OCI-LY1 (cell line): Measurements from ENCODE around the gene PDCL3.

Source experiments
- H2AFZ ChIP-seq: fragments of 200-600 bp; sonication (generic), shearing (Covaris generic); 2 replicates; pipeline ENCODE4 v1.6.0; 2014; ENCODE audit warnings: antibody characterized with exemption, mild to moderate bottlenecking, low read length
- H3F3A ChIP-seq: fragments of 200-600 bp; sonication (generic), shearing (Covaris generic); 2 replicates; pipeline ENCODE4 v1.6.0; 2014; ENCODE audit warnings: mild to moderate bottlenecking, antibody characterized with exemption, low read length, moderate library complexity; ENCODE audit not compliant: insufficient read depth
- H3K27ac ChIP-seq: fragments of 200-600 bp; sonication (generic); 2 replicates; pipeline ENCODE4 v1.5.1; 2014; ENCODE audit warnings: low read length, mixed run types, mild to moderate bottlenecking, low read depth; ENCODE audit not compliant: poor library complexity, severe bottlenecking
- H3K27me3 ChIP-seq: fragments of 200-600 bp; sonication (generic); 2 replicates; pipeline ENCODE4 v1.6.0; 2014; ENCODE audit warnings: antibody characterized with exemption, mild to moderate bottlenecking, low read length, moderate library complexity; ENCODE audit not compliant: insufficient read depth
- H3K36me3 ChIP-seq: fragments of 200-600 bp; sonication (generic); 2 replicates; pipeline ENCODE4 v1.6.1; 2014; ENCODE audit warnings: mild to moderate bottlenecking, antibody characterized with exemption, low read length, moderate library complexity, mixed read lengths; ENCODE audit not compliant: insufficient read depth
- H3K4me1 ChIP-seq: fragments of 200-600 bp; sonication (generic); 2 replicates; pipeline ENCODE4 v1.5.1; 2014; ENCODE audit warnings: mild to moderate bottlenecking, low read length, moderate library complexity; ENCODE audit not compliant: insufficient read depth, severe bottlenecking
- H3K4me2 ChIP-seq: fragments of 200-600 bp; sonication (generic), shearing (Covaris generic); 2 replicates; pipeline ENCODE4 v1.6.1; 2014; ENCODE audit warnings: low read length
- H3K4me3 ChIP-seq: fragments of 200-600 bp; sonication (generic); 2 replicates; pipeline ENCODE4 v1.5.1; 2014; ENCODE audit warnings: low read length, low read depth, mild to moderate bottlenecking, mixed read lengths; ENCODE audit not compliant: poor library complexity, severe bottlenecking
- H3K79me2 ChIP-seq: fragments of 200-600 bp; shearing (Covaris generic); 2 replicates; pipeline ENCODE4 v1.6.1; 2016; ENCODE audit warnings: mixed run types, low read length, mixed read lengths; ENCODE audit not compliant: insufficient read depth
- H3K9ac ChIP-seq: fragments of 200-600 bp; sonication (generic), shearing (Covaris generic); 2 replicates; pipeline ENCODE4 v1.6.1; 2014; ENCODE audit warnings: mild to moderate bottlenecking, low read length, mixed read lengths
- H3K9me2 ChIP-seq: fragments of 200-600 bp; sonication (generic), shearing (Covaris generic); 2 replicates; pipeline ENCODE4 v1.6.1; 2014; ENCODE audit warnings: low read depth, mild to moderate bottlenecking, low read length, mixed read lengths
- H3K9me3 ChIP-seq: fragments of 200-600 bp; shearing (Covaris generic); 2 replicates; pipeline ENCODE4 v1.6.1; 2014; ENCODE audit warnings: low read length, mixed read lengths
- H4K20me1 ChIP-seq: fragments of 200-600 bp; sonication (generic), shearing (Covaris generic); 2 replicates; pipeline ENCODE4 v1.6.0; 2016; ENCODE audit warnings: mild to moderate bottlenecking, low read length; ENCODE audit not compliant: insufficient read depth
- CTCF ChIP-seq: fragments of 200-600 bp; sonication (generic), shearing (Covaris generic); IDR thresholded peaks from 2 replicates; pipeline ENCODE4 v1.5.1; 2017; ENCODE audit warnings: mild to moderate bottlenecking, antibody characterized with exemption, low read length, moderate library complexity, mixed read lengths
- EZH2 ChIP-seq: fragments of 200-600 bp; sonication (generic), shearing (Covaris generic); IDR thresholded peaks from 2 replicates; pipeline ENCODE4 v1.8.0; 2017; ENCODE audit warnings: borderline replicate concordance, mixed run types, mild to moderate bottlenecking, antibody characterized with exemption, low read length, moderate library complexity, mixed read lengths

Gene PDCL3

DNA sequence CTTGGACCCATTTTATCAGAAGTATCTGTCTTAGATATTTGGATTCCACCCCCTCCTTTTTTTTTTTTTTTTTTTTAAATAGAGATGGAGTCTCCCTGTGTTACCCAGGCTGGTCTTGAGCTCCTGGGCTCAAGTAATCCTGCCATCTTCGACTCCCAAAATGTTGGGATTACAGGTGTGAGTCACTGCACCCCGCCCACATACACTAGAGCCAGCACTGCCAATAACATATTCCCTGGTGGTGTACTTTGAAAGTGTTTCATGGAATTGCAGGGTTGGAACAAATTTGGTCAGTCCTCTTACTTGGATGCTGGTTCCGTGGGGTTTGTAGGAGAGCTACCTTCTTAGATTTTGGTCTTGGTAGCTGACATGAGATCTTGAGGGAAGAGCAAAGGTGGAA, 15.0 kb downstream of the PDCL3 start:
- Histone ChIP-seq H3K4me2 (no peak overlapping the region), H3K27me3 (no peaks in the 10 kb centered on the region), H3K36me3 (peaks cover 14% of the 10 kb centered on the region), H3F3A (no peaks in the 10 kb centered on the region), H3K4me1 (peaks cover 16% of the 10 kb centered on the region), H3K9me2 (no peaks in the 10 kb centered on the region), H2AFZ (no peak overlapping the region), H3K9ac (no peak overlapping the region), H3K79me2 (no peaks in the 10 kb centered on the region), H3K27ac (no peak overlapping the region), H4K20me1 (no peaks in the 10 kb centered on the region), H3K4me3 (no peak overlapping the region), H3K9me3 (no peaks in the 10 kb centered on the region)
- TF ChIP-seq EZH2 (no peak), CTCF (no peak)

GRCh38 chr2:100580367-100581276, 17.8 kb downstream of the PDCL3 start:
- Histone ChIP-seq H3K9me2 (no peaks in the 10 kb centered on the region), H3K27me3 (no peaks in the 10 kb centered on the region), H3K79me2 (no peaks in the 10 kb centered on the region), H3K27ac (peak overlapping the region; percentile 63), H4K20me1 (no peaks in the 10 kb centered on the region), H3K4me3 (peak overlapping the region; percentile 20), H3K9ac (peak overlapping the region; percentile 5; the same call in 1 of the 2 replicates), H3K36me3 (no peaks in the 10 kb centered on the region; the same call in 1 of the 2 replicates), H3F3A (no peaks in the 10 kb centered on the region), H3K4me1 (peaks cover 16% of the 10 kb centered on the region), H3K9me3 (no peaks in the 10 kb centered on the region), H2AFZ (peak overlapping the region; percentile 83), H3K4me2 (peak overlapping the region; percentile 53)
- TF ChIP-seq EZH2 (no peak), CTCF (no peak)

GRCh38 chr2:100581277-100581612, 18.5 kb downstream of the PDCL3 start:
- Histone ChIP-seq H3K9me3 (no peaks in the 10 kb centered on the region), H4K20me1 (no peaks in the 10 kb centered on the region), H3F3A (no peaks in the 10 kb centered on the region), H3K4me1 (peaks cover 16% of the 10 kb centered on the region), H2AFZ (peak overlapping the region; percentile 83), H3K27ac (peak overlapping the region; percentile 63), H3K9ac (no peak overlapping the region), H3K27me3 (no peaks in the 10 kb centered on the region), H3K36me3 (no peaks in the 10 kb centered on the region; the same call in 1 of the 2 replicates), H3K4me3 (no peak overlapping the region), H3K4me2 (peak overlapping the region; percentile 53), H3K79me2 (no peaks in the 10 kb centered on the region), H3K9me2 (no peaks in the 10 kb centered on the region)
- TF ChIP-seq CTCF (no peak), EZH2 (no peak)
